Measurements from ENCODE around the gene PSG2.
"Not testable (repeated sequence)": the region's sequence is repeated elsewhere in the genome, so short reads cannot be mapped to it uniquely, and the experiment has no call there.

Gene PSG2

DNA sequence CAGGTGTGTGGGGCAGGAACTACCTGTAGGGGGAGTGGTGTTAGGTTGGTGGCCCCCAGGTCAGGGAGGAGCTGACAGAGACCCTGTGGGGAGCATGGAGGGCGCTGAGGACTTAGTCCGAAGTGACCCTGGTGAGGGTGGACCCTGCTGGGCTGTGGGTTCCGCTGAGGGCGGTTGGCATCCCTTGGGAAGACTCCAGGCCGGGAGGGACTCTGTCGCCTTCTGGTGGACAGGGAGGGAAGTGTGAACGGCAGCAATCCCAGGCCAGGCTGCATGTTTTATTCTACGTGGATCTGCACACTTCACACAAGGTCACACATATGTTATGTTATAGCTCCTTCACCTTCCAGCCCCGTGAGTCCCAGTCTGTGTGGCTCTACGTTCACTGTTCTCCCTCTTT is 54.5 kb downstream of the PSG2 start:
- H3K27me3 ChIP-seq (ENCODE audit: insufficient read depth, low read length, poor library complexity, severe bottlenecking); H3K9ac ChIP-seq (ENCODE audit: low read depth, low read length, poor library complexity, severe bottlenecking); H3K9me2 ChIP-seq (replicated peaks; ENCODE audit: low read depth, low read length); H3F3A ChIP-seq (ENCODE audit: low read depth); H3K36me3 ChIP-seq (ENCODE audit: insufficient read depth, low read length); H3K4me2 ChIP-seq (ENCODE audit: low read depth, low read length, poor library complexity, severe bottlenecking); H4K20me1 ChIP-seq (ENCODE audit: insufficient read depth, low read length, poor library complexity, severe bottlenecking); H3K4me1 ChIP-seq (ENCODE audit: insufficient read depth, low read length, poor library complexity, severe bottlenecking); H2AFZ ChIP-seq (ENCODE audit: low read length); H3K4me3 ChIP-seq (ENCODE audit: low read length, poor library complexity, severe bottlenecking); H3K79me2 ChIP-seq (ENCODE audit: insufficient read depth, low read length); H3K9me3 ChIP-seq (ENCODE audit: insufficient read depth, low read depth, low read length): not testable (repeated sequence)
- TF ChIP-seq, protein P1, sequence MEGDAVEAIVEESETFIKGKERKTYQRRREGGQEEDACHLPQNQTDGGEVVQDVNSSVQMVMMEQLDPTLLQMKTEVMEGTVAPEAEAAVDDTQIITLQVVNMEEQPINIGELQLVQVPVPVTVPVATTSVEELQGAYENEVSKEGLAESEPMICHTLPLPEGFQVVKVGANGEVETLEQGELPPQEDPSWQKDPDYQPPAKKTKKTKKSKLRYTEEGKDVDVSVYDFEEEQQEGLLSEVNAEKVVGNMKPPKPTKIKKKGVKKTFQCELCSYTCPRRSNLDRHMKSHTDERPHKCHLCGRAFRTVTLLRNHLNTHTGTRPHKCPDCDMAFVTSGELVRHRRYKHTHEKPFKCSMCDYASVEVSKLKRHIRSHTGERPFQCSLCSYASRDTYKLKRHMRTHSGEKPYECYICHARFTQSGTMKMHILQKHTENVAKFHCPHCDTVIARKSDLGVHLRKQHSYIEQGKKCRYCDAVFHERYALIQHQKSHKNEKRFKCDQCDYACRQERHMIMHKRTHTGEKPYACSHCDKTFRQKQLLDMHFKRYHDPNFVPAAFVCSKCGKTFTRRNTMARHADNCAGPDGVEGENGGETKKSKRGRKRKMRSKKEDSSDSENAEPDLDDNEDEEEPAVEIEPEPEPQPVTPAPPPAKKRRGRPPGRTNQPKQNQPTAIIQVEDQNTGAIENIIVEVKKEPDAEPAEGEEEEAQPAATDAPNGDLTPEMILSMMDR (conservative IDR thresholded peaks at IDR 0.05; ENCODE audit: low read length), result 0 out of 2 replicates have a peak, but pooled peaks have one; percentile 21

DNA sequence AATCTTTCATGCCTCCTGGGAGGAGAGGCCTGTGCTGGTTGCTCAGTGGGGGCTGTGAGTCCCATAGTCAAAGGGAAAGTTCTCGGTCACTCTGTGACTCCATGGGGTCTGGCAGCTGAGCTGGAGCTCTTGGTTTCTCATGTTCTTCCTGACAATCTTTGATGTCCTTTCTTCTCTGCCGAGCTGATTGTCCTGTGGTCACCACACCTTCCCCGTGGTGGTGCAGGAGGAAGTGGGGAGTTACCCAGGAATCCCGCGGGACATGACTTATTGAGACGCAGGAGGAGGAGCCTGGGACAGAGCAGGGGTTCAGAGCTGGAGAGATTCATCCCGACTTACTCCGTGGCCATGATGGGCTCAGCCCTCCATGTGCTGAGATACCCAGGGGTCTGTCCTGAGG is 55.4 kb downstream of the PSG2 start:
- H3K9me2 ChIP-seq (replicated peaks; ENCODE audit: low read depth, low read length); H4K20me1 ChIP-seq (ENCODE audit: insufficient read depth, low read length, poor library complexity, severe bottlenecking); H2AFZ ChIP-seq (ENCODE audit: low read length); H3K9ac ChIP-seq (ENCODE audit: low read depth, low read length, poor library complexity, severe bottlenecking); H3F3A ChIP-seq (ENCODE audit: low read depth); H3K9me3 ChIP-seq (ENCODE audit: insufficient read depth, low read depth, low read length); H3K27me3 ChIP-seq (ENCODE audit: insufficient read depth, low read length, poor library complexity, severe bottlenecking); H3K79me2 ChIP-seq (ENCODE audit: insufficient read depth, low read length); H3K4me1 ChIP-seq (ENCODE audit: insufficient read depth, low read length, poor library complexity, severe bottlenecking); H3K36me3 ChIP-seq (ENCODE audit: insufficient read depth, low read length); H3K4me3 ChIP-seq (ENCODE audit: low read length, poor library complexity, severe bottlenecking); H3K4me2 ChIP-seq (ENCODE audit: low read depth, low read length, poor library complexity, severe bottlenecking): not testable (repeated sequence)

GRCh38 chr19:43026369-43026768 is 56.1 kb downstream of the PSG2 start, which contains the start of gene PSG11:
TSS of gene PSG11 (minus strand) at chr19:43026469. CDS start at chr19:43026372, 97 bp downstream.
- not testable (repeated sequence) for H3K4me3 ChIP-seq (ENCODE audit: low read length, poor library complexity, severe bottlenecking); H3K4me2 ChIP-seq (ENCODE audit: low read depth, low read length, poor library complexity, severe bottlenecking); H3F3A ChIP-seq (ENCODE audit: low read depth); H3K9me3 ChIP-seq (ENCODE audit: insufficient read depth, low read depth, low read length); H3K79me2 ChIP-seq (ENCODE audit: insufficient read depth, low read length); H3K4me1 ChIP-seq (ENCODE audit: insufficient read depth, low read length, poor library complexity, severe bottlenecking); H3K9me2 ChIP-seq (replicated peaks; ENCODE audit: low read depth, low read length); H3K27me3 ChIP-seq (ENCODE audit: insufficient read depth, low read length, poor library complexity, severe bottlenecking); H4K20me1 ChIP-seq (ENCODE audit: insufficient read depth, low read length, poor library complexity, severe bottlenecking); H3K36me3 ChIP-seq (ENCODE audit: insufficient read depth, low read length); H2AFZ ChIP-seq (ENCODE audit: low read length); H3K9ac ChIP-seq (ENCODE audit: low read depth, low read length, poor library complexity, severe bottlenecking)

- not testable (repeated sequence) for H3K4me2 ChIP-seq (ENCODE audit: low read depth, low read length, poor library complexity, severe bottlenecking); H2AFZ ChIP-seq (ENCODE audit: low read length); H3K9ac ChIP-seq (ENCODE audit: low read depth, low read length, poor library complexity, severe bottlenecking)
These were observed 60.4 kb downstream of the PSG2 start for GRCh38 chr19:43022098-43022497.

DNA sequence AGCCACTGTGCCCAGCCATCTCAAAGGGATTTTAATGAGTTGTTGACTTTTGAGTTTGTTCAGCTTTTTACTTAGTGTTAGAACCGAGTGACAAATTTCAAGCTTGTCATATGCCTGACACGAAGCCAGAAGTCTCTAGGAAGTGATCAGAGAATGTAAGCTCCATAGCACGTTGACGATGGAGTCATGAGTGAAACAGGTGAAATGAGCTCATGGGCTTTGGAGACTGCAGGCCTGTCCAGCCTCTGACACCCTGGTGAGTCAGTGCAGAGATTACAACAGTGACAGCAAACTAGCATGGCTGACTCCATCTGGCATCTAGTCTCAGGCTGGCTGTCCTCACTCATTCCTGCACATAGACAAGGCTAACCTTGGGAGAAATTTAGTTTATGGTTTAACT is 60.9 kb downstream of the PSG2 start:
- not testable (repeated sequence) for H4K20me1 ChIP-seq (ENCODE audit: insufficient read depth, low read length, poor library complexity, severe bottlenecking); H3K4me3 ChIP-seq (ENCODE audit: low read length, poor library complexity, severe bottlenecking); H3K79me2 ChIP-seq (ENCODE audit: insufficient read depth, low read length); H3K27me3 ChIP-seq (ENCODE audit: insufficient read depth, low read length, poor library complexity, severe bottlenecking); H3K9me2 ChIP-seq (replicated peaks; ENCODE audit: low read depth, low read length); H3K4me2 ChIP-seq (ENCODE audit: low read depth, low read length, poor library complexity, severe bottlenecking); H3K36me3 ChIP-seq (ENCODE audit: insufficient read depth, low read length); H2AFZ ChIP-seq (ENCODE audit: low read length); H3K9me3 ChIP-seq (ENCODE audit: insufficient read depth, low read depth, low read length); H3K9ac ChIP-seq (ENCODE audit: low read depth, low read length, poor library complexity, severe bottlenecking); H3F3A ChIP-seq (ENCODE audit: low read depth); H3K4me1 ChIP-seq (ENCODE audit: insufficient read depth, low read length, poor library complexity, severe bottlenecking)

More at GRCh38 chr19:43022098-43022497, 60.4 kb downstream of the PSG2 start:
- not testable (repeated sequence) for H3F3A ChIP-seq (ENCODE audit: low read depth); H4K20me1 ChIP-seq (ENCODE audit: insufficient read depth, low read length, poor library complexity, severe bottlenecking); H3K4me3 ChIP-seq (ENCODE audit: low read length, poor library complexity, severe bottlenecking); H3K36me3 ChIP-seq (ENCODE audit: insufficient read depth, low read length); H3K9me2 ChIP-seq (replicated peaks; ENCODE audit: low read depth, low read length); H3K9me3 ChIP-seq (ENCODE audit: insufficient read depth, low read depth, low read length); H3K4me1 ChIP-seq (ENCODE audit: insufficient read depth, low read length, poor library complexity, severe bottlenecking); H3K79me2 ChIP-seq (ENCODE audit: insufficient read depth, low read length); H3K27me3 ChIP-seq (ENCODE audit: insufficient read depth, low read length, poor library complexity, severe bottlenecking)

DNA sequence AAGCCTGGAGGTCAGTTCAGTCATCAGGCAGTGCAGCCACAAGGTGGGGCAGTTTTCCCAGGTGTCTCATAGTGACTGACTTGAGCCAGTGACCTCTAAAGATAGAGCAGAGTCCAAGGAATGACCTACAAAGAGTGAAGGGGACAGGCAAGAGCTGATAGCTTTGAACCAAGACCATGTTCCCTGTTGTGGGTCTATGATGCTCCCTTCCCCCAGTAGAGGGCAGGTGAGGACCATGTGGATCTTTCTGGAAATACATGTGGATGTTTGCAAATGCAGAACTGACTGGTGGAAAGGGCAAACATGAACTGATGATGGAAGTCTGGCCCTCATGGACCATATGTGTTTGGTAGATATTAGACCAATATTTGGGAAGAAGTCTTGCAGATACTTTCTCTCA is 62.9 kb downstream of the PSG2 start:
- H2AFZ ChIP-seq (ENCODE audit: low read length); H3K4me2 ChIP-seq (ENCODE audit: low read depth, low read length, poor library complexity, severe bottlenecking); H4K20me1 ChIP-seq (ENCODE audit: insufficient read depth, low read length, poor library complexity, severe bottlenecking); H3K9ac ChIP-seq (ENCODE audit: low read depth, low read length, poor library complexity, severe bottlenecking); H3K27me3 ChIP-seq (ENCODE audit: insufficient read depth, low read length, poor library complexity, severe bottlenecking); H3K79me2 ChIP-seq (ENCODE audit: insufficient read depth, low read length); H3K4me3 ChIP-seq (ENCODE audit: low read length, poor library complexity, severe bottlenecking); H3K36me3 ChIP-seq (ENCODE audit: insufficient read depth, low read length); H3K9me3 ChIP-seq (ENCODE audit: insufficient read depth, low read depth, low read length); H3K9me2 ChIP-seq (replicated peaks; ENCODE audit: low read depth, low read length); H3F3A ChIP-seq (ENCODE audit: low read depth); H3K4me1 ChIP-seq (ENCODE audit: insufficient read depth, low read length, poor library complexity, severe bottlenecking): not testable (repeated sequence)

All from Loucy (cell line).